ENCODE results near the gene MEIS3. TPM values are rescaled to one million over a fixed set of nuclear protein-coding genes. Genes with fewer than 3 reads are reported as not detected.
"Not testable (repeated sequence)": the region's sequence is repeated elsewhere in the genome, so short reads cannot be mapped to it uniquely, and the experiment has no call there.

MEIS3 gene
- polyA plus RNA-seq, 2 of the 4 experiments (the other 2 are of a cell fraction), result 16.5 to 27.1 TPM

- 74% methylated on average over 20 of the region's 20 CpGs for WGBS (ENCODE audit: missing lambda C conversion rate)
- no peaks in the 10 kb centered on the region for H3K9me3 ChIP-seq
- POLR2A ChIA-PET, result interaction anchor here (1.0 kb wide), 1 partner anchor 8 kb away, joined by 5 read pairs; no protein-coding TSS in a partner anchor
- H3K4me3 ChIP-seq, result no peak overlapping the region
- CTCF ChIA-PET, result interaction anchor here (0.6 to 5.8 kb wide), 42 partner anchors 11 to 875 kb away, joined by 3 to 198 read pairs (median 8); partner anchors contain the start of genes C5AR1, C5AR2, CCDC9 and DHX34
- H3K4me2 ChIP-seq, result no peak overlapping the region
- H3K27ac ChIP-seq, result no peak overlapping the region
- TF ChIP-seq FOSB (CRISPR knock-in tag; IDR thresholded peaks at IDR 0.05), result no peak
- DNase-seq (ENCODE audit: low read depth in 1 of 2, low spot score in 1 of 2) (no peak), ATAC-seq (peak; percentile 31 to 51; a peak in 5 of 6 replicates), FAIRE-seq (no peak)
- no peaks in the 10 kb centered on the region for H3K4me1 ChIP-seq
Measured at GRCh38 chr19:47390533-47391488, 28.5 kb downstream of the MEIS3 start.

- Histone ChIP-seq H3K27ac (no peak overlapping the region), H3K4me3 (no peak overlapping the region), H3K4me2 (no peak overlapping the region), H3K9me3 (no peaks in the 10 kb centered on the region), H3K4me1 (no peaks in the 10 kb centered on the region)
- ChIA-PET CTCF (interaction anchor here (1.4 to 5.8 kb wide), 7 partner anchors 10 to 104 kb away, joined by 3 to 198 read pairs (median 32); partner anchors contain the start of gene DHX34), POLR2A (no interaction called here)
- FAIRE-seq, result no peak
- WGBS (ENCODE audit: missing lambda C conversion rate), result 70% methylated on average over 9 of the region's 9 CpGs
- TF ChIP-seq CTCF (IDR thresholded peaks at IDR 0.05) (no peak), SREBF2 (IDR thresholded peaks at IDR 0.05) (no peak), FOSL2 (IDR thresholded peaks at IDR 0.05) (no peak), FOSL2 (CRISPR knock-in tag; IDR thresholded peaks at IDR 0.05) (no peak), EHMT2 (IDR thresholded peaks at IDR 0.05; ENCODE audit: low read depth) (no peak), RARB (CRISPR knock-in tag; IDR thresholded peaks at IDR 0.05) (no peak), HOXB5 (CRISPR knock-in tag; IDR thresholded peaks at IDR 0.05) (no peak), HES2 (IDR thresholded peaks at IDR 0.05) (no peak), MAZ (IDR thresholded peaks at IDR 0.05; ENCODE audit: borderline replicate concordance, low read depth, low read length) (no peak), CHD4 (IDR thresholded peaks at IDR 0.05; ENCODE audit: borderline replicate concordance) (no peak), ATOH8 (CRISPR knock-in tag; IDR thresholded peaks at IDR 0.05; ENCODE audit: low read depth) (no peak), KDM1A (IDR thresholded peaks at IDR 0.05; ENCODE audit: low read depth) (no peak), CHD2 (IDR thresholded peaks at IDR 0.05; ENCODE audit: low read length, partially characterized antibody) (no peak)
- ATAC-seq, result peak in 1 of 2 experiments; percentile 47; a peak in 1 of 6 replicates
- peak in 1 of 2 experiments; percentile 55 for DNase-seq (ENCODE audit: low read depth in 1 of 2, low spot score in 1 of 2)
Measured at GRCh38 chr19:47389150-47389556, 30.2 kb downstream of the MEIS3 start.

- H3K27ac ChIP-seq; DNase-seq (ENCODE audit: low read depth in 1 of 2, low spot score in 1 of 2); FAIRE-seq; H3K4me3 ChIP-seq; POLR2A ChIA-PET; H3K4me1 ChIP-seq; H3K9me3 ChIP-seq; H3K4me2 ChIP-seq; ATAC-seq: not testable (repeated sequence)
- 89% methylated on average over 5 of the region's 5 CpGs for WGBS (ENCODE audit: missing lambda C conversion rate)
- CTCF ChIA-PET, result interaction anchor here (1.2 to 5.8 kb wide), 8 partner anchors 10 to 104 kb away, joined by 3 to 198 read pairs (median 20); partner anchors contain the start of gene DHX34
Measured at GRCh38 chr19:47388721-47389120, 30.6 kb downstream of the MEIS3 start.

- POLR2A ChIA-PET; H3K27ac ChIP-seq; ATAC-seq; DNase-seq (ENCODE audit: low read depth in 1 of 2, low spot score in 1 of 2); FAIRE-seq; H3K4me2 ChIP-seq; H3K4me1 ChIP-seq; H3K9me3 ChIP-seq; H3K4me3 ChIP-seq: not testable (repeated sequence)
- CTCF ChIA-PET, result interaction anchor here (1.0 to 5.8 kb wide), 6 partner anchors 9 to 311 kb away, joined by 3 to 138 read pairs (median 6); no protein-coding TSS in a partner anchor
- WGBS (ENCODE audit: missing lambda C conversion rate), result 66% methylated on average over 3 of the region's 3 CpGs
Measured at GRCh38 chr19:47387623-47388022, 31.7 kb downstream of the MEIS3 start.

GRCh38 chr19:47386582-47386981 lies 32.7 kb downstream of the MEIS3 start:
- H3K9me3 ChIP-seq; FAIRE-seq; H3K4me1 ChIP-seq; H3K4me2 ChIP-seq; H3K27ac ChIP-seq; POLR2A ChIA-PET; ATAC-seq; H3K4me3 ChIP-seq; DNase-seq (ENCODE audit: low read depth in 1 of 2, low spot score in 1 of 2): not testable (repeated sequence)
- CTCF ChIA-PET, result interaction anchor here (0.6 to 3.3 kb wide), 5 partner anchors 29 to 312 kb away, joined by 3 to 16 read pairs (median 5); no protein-coding TSS in a partner anchor
- 89% methylated on average over 12 of the region's 12 CpGs for WGBS (ENCODE audit: missing lambda C conversion rate)

- CTCF ChIA-PET, result interaction anchor here (1.0 to 11.0 kb wide), 5 partner anchors 6 to 141 kb away, joined by 3 to 138 read pairs (median 5); partner anchors contain the start of gene DHX34
- POLR2A ChIA-PET; H3K4me3 ChIP-seq; H3K4me1 ChIP-seq; H3K9me3 ChIP-seq; H3K4me2 ChIP-seq; ATAC-seq; FAIRE-seq; H3K27ac ChIP-seq; DNase-seq (ENCODE audit: low read depth in 1 of 2, low spot score in 1 of 2): not testable (repeated sequence)
- 87% methylated on average over 4 of the region's 4 CpGs for WGBS (ENCODE audit: missing lambda C conversion rate)
Measured at GRCh38 chr19:47384533-47384932, 34.8 kb downstream of the MEIS3 start.
